ENCODE measurements around the gene XAF1.

DNA sequence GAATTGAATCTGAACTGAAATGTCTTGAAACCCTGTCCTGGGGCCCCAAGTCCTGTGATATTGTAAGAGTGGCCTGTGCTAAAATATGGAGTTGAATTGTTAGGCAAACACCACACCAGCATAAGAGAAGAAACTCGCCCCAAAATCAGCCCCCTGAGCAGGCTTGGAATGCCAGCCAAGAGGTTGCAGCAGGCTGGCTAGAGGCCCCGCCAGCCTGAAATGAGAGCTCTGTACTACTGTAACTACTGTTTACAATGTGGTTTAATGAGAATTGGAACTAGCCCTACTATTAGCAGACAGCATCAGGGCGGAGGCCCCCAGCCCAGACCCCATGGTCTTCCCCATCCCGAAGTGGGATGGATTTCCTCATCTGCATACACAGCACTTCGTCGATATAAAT is 43.9 kb downstream of the XAF1 start:
- no peak for TF ChIP-seq POLR2A (IDR thresholded peaks at IDR 0.05)
- TF ChIP-seq, protein P1, sequence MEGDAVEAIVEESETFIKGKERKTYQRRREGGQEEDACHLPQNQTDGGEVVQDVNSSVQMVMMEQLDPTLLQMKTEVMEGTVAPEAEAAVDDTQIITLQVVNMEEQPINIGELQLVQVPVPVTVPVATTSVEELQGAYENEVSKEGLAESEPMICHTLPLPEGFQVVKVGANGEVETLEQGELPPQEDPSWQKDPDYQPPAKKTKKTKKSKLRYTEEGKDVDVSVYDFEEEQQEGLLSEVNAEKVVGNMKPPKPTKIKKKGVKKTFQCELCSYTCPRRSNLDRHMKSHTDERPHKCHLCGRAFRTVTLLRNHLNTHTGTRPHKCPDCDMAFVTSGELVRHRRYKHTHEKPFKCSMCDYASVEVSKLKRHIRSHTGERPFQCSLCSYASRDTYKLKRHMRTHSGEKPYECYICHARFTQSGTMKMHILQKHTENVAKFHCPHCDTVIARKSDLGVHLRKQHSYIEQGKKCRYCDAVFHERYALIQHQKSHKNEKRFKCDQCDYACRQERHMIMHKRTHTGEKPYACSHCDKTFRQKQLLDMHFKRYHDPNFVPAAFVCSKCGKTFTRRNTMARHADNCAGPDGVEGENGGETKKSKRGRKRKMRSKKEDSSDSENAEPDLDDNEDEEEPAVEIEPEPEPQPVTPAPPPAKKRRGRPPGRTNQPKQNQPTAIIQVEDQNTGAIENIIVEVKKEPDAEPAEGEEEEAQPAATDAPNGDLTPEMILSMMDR (IDR thresholded peaks at IDR 0.05), result no peak
- TF ChIP-seq POLR2AphosphoS5 (IDR thresholded peaks at IDR 0.05), result no peak

Measured in prostate gland (tissue), 2 donors.